SK-MEL-5 (cell line): Measurements from ENCODE around the gene TAPBPL. TPM values are rescaled to one million over a fixed set of nuclear protein-coding genes. Genes with fewer than 3 reads are reported as not detected.
"Not testable (repeated sequence)": the region's sequence is repeated elsewhere in the genome, so short reads cannot be mapped to it uniquely, and the experiment has no call there.

Experiments used
- DNase-seq: peaks from one replicate; pipeline ENCODE4 v3.0.0-alpha.2; 2016; ENCODE audit warnings: low read depth, low spot score
- in situ Hi-C: cut with HindIII; loops from 2 replicates; pipeline ENCODE4 v1.10.0; 2016; ENCODE audit warnings: low sequenced_read_pairs, high pct_unique_total_duplicates, low pct_unique_long_range_greater_than_20kb
- polyA plus RNA-seq, 2 experiments: library from polyadenylated mRNA; depleted of rRNA; stranded (reverse); fragments of >200 nt; gene quantifications; 2 replicates each; pipeline ENCODE4 v1.2.3, GENCODE V29; 2015
- total RNA-seq: library from RNA; depleted of rRNA; stranded (reverse); fragments of >200 nt; shearing (Covaris generic); gene quantifications from 2 replicates; pipeline ENCODE4 v1.2.3, GENCODE V29; 2014; rRNA removed

Gene TAPBPL, protein sequence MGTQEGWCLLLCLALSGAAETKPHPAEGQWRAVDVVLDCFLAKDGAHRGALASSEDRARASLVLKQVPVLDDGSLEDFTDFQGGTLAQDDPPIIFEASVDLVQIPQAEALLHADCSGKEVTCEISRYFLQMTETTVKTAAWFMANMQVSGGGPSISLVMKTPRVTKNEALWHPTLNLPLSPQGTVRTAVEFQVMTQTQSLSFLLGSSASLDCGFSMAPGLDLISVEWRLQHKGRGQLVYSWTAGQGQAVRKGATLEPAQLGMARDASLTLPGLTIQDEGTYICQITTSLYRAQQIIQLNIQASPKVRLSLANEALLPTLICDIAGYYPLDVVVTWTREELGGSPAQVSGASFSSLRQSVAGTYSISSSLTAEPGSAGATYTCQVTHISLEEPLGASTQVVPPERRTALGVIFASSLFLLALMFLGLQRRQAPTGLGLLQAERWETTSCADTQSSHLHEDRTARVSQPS
- total RNA-seq, result 24.1 and 31.2 TPM in 2 replicates
- polyA plus RNA-seq (2015; cell fraction: cytosol; rRNA removed), result 36.7 and 42.6 TPM in 2 replicates
- polyA plus RNA-seq (2015; cell fraction: nucleus; rRNA removed), result 18.5 and 30.5 TPM in 2 replicates

DNA sequence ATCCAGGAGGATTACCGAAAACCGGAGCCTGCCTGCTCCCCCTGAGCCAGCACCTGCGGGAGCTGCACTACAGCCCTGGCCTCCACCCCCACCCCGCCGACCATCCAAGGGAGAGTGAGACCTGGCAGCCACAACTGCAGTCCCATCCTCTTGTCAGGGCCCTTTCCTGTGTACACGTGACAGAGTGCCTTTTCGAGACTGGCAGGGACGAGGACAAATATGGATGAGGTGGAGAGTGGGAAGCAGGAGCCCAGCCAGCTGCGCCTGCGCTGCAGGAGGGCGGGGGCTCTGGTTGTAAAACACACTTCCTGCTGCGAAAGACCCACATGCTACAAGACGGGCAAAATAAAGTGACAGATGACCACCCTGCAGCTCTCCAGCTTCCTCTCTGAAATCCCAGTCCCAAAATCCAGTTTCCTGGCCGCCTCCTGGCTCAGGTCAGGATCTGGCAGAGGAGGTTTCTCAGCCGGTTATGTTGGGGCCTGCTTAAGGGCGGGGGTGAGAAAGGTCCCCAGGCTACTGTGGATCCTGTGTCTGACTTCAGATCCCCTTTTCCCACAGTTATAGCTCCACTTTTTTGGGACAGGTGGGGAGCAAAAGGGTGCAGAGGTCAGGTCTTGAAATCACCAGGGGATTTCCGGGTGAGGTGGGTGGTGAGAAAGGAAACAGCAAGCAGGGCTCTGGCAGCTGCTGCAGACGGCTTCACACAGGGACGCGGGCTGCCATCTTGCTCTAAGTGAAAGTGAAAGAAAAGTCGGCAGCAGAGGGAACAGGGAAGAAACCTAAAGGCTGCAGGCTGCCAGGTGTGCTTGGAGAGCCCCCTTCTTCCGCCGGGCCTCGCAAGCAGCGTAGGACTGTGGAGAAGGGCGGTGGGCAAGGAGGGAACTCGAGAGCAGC is at the start of gene TAPBPL:
Gene TAPBPL, plus strand, starts transcription at position 695 of the 897 bp plus-strand sequence. CDS start 207 bp downstream, outside the sequence.
- in situ Hi-C loops, result no loop called here
- DNase-seq, result peak; percentile 72

- in situ Hi-C loops, result no loop called here
- DNase-seq, result no peak
Observed at GRCh38 chr12:6404390-6404789, 47.5 kb upstream of the TAPBPL start.

- in situ Hi-C loops, result no loop called here
- DNase-seq, result no peak
Observed at GRCh38 chr12:6405963-6406362, 45.9 kb upstream of the TAPBPL start.

GRCh38 chr12:6407236-6407954 is 44.4 kb upstream of the TAPBPL start:
- no peak for DNase-seq
- in situ Hi-C loops, result no loop called here

DNA sequence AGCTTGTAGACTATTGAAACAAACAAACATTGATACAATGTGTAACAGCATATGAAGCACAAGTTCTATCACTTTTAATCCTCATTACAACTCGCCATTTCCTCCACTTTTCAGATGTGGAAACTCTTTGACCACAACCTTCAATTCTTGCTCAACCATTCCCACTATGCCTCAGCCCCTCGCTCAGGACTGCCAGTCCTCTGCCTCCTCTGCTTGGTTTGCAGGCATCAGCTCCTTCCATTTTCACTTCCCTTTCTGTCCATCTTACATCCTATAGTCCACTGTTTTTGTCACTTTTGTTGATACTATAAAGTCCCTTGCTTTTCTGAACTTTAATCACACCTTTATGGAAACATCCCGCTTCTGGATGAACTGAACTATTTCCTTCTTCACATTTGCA is 35.2 kb upstream of the TAPBPL start:
- in situ Hi-C loops, result no loop called here
- no peak for DNase-seq

DNA sequence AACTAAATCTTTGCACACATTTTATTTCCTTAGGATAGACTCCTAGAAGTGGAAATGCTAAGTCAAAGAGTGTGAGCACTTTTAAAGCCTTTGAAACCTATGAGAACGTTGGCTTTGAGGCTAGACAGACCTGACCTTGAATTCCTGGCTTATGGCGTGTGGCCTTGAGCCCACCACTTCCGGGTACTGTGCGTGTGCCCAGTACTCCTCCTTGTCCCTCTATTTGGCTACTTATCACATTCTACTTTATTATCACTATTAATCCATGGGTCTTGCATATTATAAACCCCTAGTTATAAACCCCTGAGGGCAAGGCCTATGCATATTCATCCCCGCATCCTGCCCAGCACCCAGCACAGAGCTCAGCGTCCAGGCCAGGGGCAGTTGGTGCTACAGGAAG is 33.0 kb upstream of the TAPBPL start:
- in situ Hi-C loops, result no loop called here
- no peak for DNase-seq

DNA sequence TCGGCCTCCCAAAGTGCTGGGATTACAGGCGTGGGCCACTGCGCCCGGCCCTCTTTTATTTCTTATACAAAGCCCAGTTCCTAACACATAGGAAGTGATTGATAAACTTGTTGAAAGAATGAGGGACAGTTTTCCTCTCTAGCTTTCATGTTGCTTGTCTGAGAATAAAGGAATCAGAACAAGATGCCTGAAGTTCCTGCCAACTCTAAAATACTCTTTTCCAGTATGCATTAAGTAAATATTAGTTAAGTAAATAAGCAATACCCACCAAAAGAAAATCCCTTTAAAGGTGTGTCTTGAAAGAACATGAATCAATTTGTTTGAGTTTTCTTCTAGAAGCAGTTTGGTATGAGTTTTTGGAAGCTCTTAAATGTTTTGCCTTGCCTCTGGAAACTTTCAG is 31.5 kb upstream of the TAPBPL start:
- DNase-seq, result no peak
- in situ Hi-C loops, result no loop called here

DNA sequence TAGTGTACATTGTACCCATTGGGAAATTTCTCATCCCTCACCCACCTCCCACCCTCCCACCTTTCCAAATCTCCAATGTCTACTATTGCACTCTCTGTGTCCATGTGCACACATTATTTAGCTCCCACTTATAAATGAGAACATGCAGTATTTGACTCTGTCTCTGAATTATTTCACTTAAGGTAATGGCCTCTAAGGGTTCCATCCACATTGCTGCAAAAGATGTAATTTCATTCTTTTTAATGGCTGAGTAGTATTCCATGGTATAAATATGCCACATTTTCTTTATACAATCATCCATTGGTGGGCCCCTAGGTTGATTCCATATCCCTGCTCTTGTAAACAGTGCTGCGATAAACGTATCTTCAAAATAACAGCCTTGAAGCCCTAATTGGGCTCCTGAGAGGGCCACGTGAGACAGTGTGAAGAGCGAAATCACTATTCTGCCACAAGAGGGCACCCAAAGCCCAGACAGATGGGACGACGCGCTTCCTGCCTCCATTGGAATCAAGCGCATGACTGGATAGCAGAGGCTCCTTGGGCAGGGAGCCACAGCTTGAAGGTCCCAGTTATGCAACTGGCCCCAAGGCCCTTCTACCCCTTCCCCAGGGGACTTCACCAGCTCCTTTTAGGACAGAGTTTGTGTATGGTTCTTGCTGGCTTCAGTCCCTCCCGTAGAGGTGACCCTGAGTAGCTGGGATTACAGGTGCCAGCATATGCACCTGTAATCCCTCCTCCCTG is 28.4 kb upstream of the TAPBPL start:
- DNase-seq, result peak; percentile 95
- in situ Hi-C loops, result no loop called here

DNA sequence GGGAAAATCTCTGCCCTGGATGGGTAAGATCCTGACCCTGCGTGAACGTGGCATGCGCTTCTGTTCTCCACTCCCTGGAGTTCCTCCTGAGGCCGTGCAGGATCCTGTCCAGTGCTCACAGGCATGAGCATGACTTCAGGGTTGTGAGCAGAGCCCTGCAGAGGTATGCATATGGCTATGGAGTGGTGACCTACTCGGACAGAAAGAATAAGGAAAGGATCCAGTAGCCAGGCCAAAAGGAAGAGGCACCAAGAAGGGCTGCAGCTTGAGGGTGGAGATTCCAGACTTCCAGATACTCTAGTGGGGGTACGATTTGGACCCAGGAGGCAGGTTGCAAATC is 27.9 kb upstream of the TAPBPL start:
- in situ Hi-C loops, result no loop called here
- no peak for DNase-seq

- in situ Hi-C loops, result no loop called here
- no peak for DNase-seq
Observed at GRCh38 chr12:6424866-6425265, 27.0 kb upstream of the TAPBPL start.

GRCh38 chr12:6425590-6426531 is 26.0 kb upstream of the TAPBPL start:
- DNase-seq, result no peak
- in situ Hi-C loops, result no loop called here

DNA sequence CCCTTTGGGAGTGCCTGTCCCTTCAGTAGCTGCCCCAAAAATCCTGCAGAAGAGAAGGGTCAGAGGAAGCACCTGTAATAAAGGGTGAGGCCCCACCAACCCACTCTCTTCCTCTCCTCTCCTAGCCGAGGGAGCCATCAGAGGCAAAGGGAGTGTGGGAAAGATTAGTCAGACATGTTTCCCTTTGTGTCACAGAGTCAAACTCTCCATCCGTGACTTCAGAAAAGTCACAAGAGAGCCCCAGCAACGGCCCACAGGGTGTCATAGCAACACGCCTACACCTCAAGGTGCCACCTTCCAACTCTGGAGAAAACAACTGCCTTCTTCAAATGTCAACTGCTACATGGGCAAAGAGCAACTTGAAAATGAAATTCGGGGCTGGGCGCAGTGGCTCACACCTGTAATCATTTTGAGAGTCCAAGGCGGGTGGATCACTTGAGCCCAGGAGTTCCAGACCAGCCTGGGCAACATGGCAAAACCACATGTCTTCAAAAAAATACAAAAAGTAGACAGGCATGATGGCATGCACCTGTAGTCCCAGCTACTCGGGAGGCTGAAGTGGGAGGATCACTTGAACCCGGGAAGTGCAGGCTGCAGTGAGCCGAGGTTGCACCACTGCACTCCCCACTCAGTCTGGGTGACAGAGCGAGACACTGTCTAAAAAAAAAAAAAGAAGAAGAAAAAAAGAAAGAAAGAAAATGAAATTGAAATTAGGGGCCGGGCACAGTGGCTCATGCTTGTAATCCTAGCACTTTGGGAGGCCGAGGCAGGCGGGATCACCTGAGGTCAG is 24.8 kb upstream of the TAPBPL start:
- in situ Hi-C loops, result no loop called here
- DNase-seq, result no peak

GRCh38 chr12:6427796-6428195 is 24.0 kb upstream of the TAPBPL start:
- DNase-seq, in situ Hi-C loops: not testable (repeated sequence)

DNA sequence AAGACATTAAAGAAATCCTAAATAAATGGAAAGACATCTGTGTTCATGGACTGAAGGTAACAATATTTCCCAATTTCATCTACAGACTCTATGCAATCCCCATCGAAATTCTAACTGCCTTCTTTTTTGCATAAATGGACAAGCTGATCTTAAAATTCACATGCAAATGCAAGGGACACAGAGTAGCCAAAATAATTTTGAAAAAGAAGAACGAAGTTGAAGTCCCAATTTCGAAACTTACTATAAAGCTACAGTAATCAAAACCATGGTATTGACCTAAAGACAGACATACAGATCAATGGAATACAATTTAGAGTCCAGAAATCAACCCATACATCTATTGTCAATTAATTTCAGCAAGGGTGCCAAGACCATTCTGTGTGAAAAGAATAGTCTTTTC is 23.5 kb upstream of the TAPBPL start:
- DNase-seq, result no peak
- in situ Hi-C loops, result no loop called here

GRCh38 chr12:6430124-6430989 is 21.5 kb upstream of the TAPBPL start:
- in situ Hi-C loops, result no loop called here
- peak; percentile 73 for DNase-seq
